HG02623 (cell line): ENCODE measurements around the gene GNAI1.
"Not testable (repeated sequence)": the region's sequence is repeated elsewhere in the genome, so short reads cannot be mapped to it uniquely, and the experiment has no call there.

ENCODE experiments used
- ATAC-seq: cut with Tn5 transposase; IDR thresholded peaks from one replicate; pipeline ENCODE4 v1.9.1; 2021; ENCODE audit warnings: moderate library complexity; ENCODE audit not compliant: unreplicated experiment

The GNAI1 gene

GRCh38 chr7:80154656-80155333 is 20.2 kb downstream of the GNAI1 start:
- ATAC-seq, result no peak

DNA sequence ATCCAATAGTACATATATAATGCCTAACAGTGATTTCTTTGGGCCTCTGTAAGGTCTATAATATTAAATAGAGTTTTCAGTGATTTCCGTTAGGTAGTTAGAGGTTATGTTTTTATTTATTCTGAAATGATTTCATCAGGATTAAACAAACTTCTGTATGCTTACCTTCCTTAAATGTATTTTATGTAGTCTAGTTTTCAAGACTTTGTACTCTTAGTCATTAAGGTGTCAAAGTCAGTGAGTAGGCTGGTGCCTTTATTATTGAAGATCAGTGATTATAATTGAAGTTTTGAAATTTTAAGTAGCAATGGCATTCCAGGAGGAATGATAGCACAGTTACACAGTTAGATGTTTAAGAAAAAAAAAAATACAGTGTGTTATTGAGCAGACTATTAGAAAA is 20.7 kb downstream of the GNAI1 start:
- no peak for ATAC-seq

DNA sequence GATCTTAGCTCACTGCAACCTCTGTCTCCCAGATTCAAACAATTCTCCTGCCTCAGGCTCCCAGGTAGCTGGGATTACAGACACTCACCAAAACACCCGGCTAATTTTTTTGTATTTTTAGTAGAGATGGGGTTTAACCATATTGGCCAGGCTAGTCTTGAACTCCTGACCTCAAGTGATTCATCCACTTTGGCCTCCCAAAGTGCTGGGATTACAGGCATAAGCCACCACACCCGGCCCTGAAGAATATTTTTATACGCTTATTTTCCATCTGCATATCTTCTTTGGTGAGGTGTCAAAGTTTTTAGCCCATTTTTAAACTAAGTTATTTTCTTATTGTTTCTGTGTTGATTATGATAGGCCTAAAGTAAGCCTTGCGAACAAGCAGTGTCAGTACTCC is 23.1 kb downstream of the GNAI1 start:
- ATAC-seq, result not testable (repeated sequence)

DNA sequence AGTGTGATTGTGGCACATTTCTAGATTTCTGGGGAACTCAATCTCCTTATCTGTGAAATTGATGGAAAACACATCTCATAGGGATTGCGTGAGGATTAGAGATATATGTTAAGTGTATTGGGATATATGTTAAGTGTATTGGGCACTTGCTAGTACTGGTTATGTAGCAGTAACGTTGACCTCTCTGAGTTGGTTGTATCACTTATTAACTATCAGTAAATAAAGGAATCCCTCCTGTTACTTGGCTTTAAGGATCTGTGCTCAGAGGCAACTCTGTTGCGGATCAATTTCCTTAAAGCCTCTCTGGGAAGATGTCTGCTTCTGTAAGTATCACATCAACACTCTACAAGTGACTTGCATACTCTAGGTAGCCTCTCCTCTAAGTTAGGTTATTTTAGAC is 25.2 kb downstream of the GNAI1 start:
- no peak for ATAC-seq

DNA sequence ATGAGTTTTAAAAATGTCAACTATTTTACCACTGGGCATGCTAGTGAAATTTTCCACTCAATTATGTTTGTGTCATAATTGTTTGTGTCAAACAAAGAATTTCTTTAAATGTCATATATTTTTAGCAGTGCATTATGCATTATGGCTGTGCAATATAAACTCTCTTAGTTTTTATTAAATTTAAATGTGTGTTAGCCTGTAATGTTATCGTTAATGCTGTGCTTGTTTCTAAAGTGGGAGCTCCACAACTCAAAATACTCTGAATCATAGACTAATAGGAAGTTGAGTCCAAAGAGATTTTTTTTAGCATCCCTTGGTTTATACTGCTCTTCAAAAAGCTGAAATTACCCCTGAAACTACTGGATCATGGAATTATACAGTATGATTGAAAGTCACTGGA is 26.8 kb downstream of the GNAI1 start:
- no peak for ATAC-seq

GRCh38 chr7:80165177-80165576 is 30.5 kb downstream of the GNAI1 start:
- no peak for ATAC-seq

- ATAC-seq, result no peak
Observed at GRCh38 chr7:80170445-80170844, 35.8 kb downstream of the GNAI1 start.

GRCh38 chr7:80172387-80172786 is 37.8 kb downstream of the GNAI1 start:
- ATAC-seq, result no peak

- no peak for ATAC-seq
Observed at GRCh38 chr7:80175744-80176143, 41.1 kb downstream of the GNAI1 start.

DNA sequence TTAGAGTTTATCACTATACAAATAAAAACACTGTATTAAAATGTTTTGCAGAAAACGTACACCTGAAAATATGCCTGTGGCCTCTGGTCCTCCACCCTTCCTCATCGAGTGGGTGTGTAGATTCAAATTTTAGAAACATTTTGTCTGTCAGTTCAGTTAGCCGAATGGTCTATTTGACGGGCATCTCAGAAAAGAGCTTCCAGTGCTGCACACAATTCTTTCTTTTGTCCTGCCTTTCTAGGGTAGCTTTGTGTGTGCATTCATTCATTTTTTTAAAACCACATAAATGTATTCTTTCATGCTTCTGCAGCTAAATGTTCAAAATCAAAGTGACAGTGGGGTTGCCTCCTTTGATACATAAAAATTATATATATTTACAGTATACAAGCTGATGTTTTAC is 46.8 kb downstream of the GNAI1 start:
- no peak for ATAC-seq

DNA sequence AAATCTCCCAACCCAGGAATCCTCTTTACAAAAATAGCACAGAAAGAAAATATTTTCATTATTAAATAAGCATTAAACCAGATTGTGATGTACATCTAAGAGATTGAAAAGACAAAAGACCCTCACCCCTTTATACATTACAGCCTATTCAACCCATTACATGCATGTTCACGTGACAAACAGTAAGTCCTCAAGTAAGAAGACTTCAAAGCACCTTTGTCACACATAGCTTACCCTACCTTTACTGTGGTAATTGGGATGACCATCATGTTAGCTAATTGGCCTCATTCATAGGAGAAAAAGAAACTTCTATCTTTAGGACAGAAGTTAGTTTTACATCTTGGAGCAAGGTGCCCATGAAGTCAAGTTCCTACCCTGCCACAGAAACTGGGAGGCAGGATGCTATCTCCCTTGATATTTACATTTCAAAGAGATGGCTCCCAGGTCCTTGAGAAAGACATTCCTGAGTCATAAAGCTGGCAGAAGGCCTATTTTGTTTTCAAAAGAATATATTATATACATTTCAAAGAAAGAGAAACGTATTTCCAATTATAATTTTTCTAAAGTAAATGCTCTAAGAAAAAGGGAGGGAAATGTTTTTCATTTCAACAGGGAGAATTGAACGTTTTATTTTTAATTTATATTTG is 48.1 kb downstream of the GNAI1 start:
- no peak for ATAC-seq

GRCh38 chr7:80183351-80183750 is 48.7 kb downstream of the GNAI1 start:
- ATAC-seq, result no peak

GRCh38 chr7:80183900-80184685 is 49.5 kb downstream of the GNAI1 start:
- no peak for ATAC-seq

DNA sequence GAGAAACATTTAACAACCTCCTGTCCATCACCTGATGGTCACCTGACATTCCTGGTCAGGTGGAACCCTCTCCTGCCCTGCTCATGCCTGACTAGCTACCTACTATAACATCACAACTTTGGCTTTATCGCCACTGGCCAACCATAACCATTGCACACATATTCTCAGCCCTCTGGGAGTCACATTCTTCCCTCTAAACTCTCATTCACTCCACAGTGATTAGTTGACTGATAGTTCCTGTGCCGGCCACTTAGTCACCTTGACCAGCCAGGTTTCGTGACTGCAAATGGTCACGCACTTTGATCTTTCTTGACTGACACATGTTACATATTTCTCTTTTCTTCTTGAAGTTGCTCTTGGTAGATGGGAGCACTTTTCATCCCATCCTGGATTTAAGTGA is 50.1 kb downstream of the GNAI1 start:
- no peak for ATAC-seq

DNA sequence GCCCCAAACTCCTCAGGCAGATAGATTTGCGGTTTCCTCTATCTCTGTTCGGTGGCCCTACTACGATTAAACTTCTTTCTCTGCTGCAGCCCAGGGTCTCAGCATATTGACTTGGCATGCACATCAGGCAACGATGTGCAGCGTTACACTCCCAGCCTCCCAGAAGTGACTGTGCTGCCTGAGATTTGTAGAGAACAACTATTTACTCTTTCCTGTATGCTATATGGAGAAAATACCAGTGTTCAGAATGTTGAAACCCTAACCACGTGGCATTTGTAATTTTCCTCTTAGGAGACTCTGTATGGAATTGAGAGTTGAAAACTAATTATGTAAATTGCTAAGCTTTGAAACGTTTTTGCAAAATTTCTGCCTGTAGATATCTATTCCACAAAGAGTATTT is 50.9 kb downstream of the GNAI1 start:
- ATAC-seq, result no peak

DNA sequence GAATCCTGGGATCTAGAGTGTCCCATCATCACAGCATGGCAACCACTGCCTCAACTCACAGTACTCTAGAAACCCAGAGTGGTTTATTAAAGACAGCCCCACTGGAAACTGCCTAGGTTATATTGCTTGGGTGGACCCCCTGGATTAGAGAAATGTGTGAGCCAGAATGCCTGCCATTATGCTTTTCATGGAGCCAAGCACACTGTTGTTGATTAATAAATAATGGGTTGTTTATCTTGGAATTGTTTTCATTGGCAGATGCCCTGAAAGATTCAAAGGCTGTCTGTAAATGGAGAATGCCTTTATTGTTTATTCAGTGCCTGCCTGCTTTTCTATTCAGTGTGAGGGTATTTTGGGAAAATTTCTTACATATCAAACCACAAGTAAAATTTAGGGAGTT is 52.1 kb downstream of the GNAI1 start:
- ATAC-seq, result no peak

DNA sequence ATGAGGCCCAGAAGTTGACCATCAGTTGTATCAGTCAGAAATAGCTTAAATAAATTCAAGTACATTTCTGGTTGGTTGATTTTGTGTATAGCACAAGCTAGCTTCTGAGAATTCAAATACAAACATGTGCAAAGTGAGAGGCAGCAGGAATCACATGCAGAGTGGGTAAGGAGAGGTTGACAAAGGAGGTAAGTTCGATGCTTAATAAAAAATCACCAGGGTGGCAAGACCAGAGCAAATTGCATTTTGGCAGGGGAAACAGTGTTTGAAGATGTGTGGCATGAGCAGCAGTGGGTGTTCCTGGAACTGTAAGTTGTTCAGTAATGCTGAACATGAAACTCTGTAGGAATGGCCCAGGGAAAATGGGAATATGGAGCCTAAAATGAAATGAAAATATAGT is 52.6 kb downstream of the GNAI1 start:
- no peak for ATAC-seq

- no peak for ATAC-seq
Observed at GRCh38 chr7:80187727-80188126, 53.1 kb downstream of the GNAI1 start.

- ATAC-seq, result no peak
Observed at GRCh38 chr7:80189638-80190037, 55.0 kb downstream of the GNAI1 start.

DNA sequence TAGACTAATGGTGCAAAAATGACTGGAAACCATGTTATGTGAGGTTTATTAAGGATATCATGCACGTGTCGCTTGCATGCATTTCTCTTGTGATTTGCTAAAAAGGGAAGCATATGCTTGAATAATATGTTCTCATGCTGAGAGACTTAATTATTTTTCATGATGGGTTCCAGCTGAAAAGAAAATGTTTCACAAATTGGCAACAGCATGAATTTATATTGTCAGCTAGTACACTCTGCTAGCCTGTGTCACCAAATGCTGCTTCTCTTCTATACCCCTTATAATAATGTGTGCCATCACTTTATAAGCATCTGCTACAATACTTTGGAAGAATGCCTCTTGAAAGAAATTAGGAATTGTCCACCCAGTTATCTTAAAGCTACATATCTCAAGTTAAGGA is 63.0 kb downstream of the GNAI1 start:
- ATAC-seq, result no peak

DNA sequence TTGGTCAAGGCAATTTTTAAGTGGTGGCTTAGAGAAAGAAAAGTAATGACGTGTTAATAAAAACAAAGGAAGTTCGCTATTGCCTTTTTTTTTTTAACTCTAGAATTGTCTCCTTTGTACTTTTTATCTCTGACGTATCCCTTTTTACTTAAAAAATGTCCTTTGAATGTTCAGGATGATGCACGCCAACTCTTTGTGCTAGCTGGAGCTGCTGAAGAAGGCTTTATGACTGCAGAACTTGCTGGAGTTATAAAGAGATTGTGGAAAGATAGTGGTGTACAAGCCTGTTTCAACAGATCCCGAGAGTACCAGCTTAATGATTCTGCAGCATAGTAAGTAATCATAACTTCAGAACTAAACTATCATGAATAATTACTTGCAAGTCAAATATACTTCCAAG is 64.4 kb downstream of the GNAI1 start:
- no peak for ATAC-seq

GRCh38 chr7:80204454-80204853 is 69.8 kb downstream of the GNAI1 start:
- no peak for ATAC-seq
